ENCODE data around the gene JOSD1. TPM values are rescaled to one million over a fixed set of nuclear protein-coding genes. Genes with fewer than 3 reads are reported as not detected.

JOSD1 gene
- total and polyA plus RNA-seq, 2 experiments from 2014 or later = 6.6 to 51.2 TPM

DNA sequence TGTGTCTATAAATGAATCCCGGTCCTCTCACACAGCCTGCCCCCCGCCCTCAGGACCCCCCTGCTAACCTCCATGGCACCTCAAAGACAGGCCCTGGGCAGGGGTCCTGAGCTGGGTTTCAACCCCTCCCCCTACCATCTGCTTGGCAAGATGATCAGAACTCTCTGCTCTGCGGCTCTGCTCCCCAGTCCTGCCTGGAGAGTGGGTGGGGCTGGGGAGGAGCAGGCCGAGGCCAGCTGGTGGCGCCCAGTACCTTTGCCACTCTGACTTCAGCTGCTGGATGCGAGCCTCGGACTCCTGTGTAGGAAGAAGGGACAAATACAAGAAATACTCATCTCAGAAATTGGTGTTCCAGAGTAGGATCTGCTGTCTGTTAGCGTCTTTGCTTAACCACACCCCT is 40.0 kb upstream of the JOSD1 start:
- Histone ChIP-seq H3K79me2 (ENCODE audit: insufficient read depth) (no peaks in the 10 kb centered on the region), H3K9ac (no peak overlapping the region), H3K36me3 (ENCODE audit: low read depth) (peaks cover 20% of the 10 kb centered on the region; the same call in 1 of the 2 replicates), H3K4me1 (ENCODE audit: insufficient read depth) (peaks cover 4% of the 10 kb centered on the region), H3K9me3 (ENCODE audit: low read depth) (no peaks in the 10 kb centered on the region), H3K4me3 (no peak overlapping the region), H3K9me2 (ENCODE audit: insufficient read depth) (no peaks in the 10 kb centered on the region), H3K4me2 (ENCODE audit: unreplicated experiment) (no peak overlapping the region), H4K20me1 (ENCODE audit: insufficient read depth) (no peaks in the 10 kb centered on the region), H3K27ac (no peak overlapping the region), H2AFZ (no peak overlapping the region), H3K27me3 (replicated peaks; ENCODE audit: insufficient read depth) (no peaks in the 10 kb centered on the region), H3F3A (ENCODE audit: insufficient read depth) (peaks cover 3% of the 10 kb centered on the region)
- TF ChIP-seq EZH2 (IDR thresholded peaks at IDR 0.05; ENCODE audit: insufficient read depth, poor library complexity, severe bottlenecking) (no peak), EZH2phosphoT487 (IDR thresholded peaks at IDR 0.05; ENCODE audit: insufficient read depth, low read depth) (no peak)
- in situ Hi-C loops (cut with MboI) = no loop called here
- WGBS, 2 experiments (ENCODE audit: low coverage in 1 of 2, low lambda C conversion rate in 2 of 2, missing lambda C conversion rate in 2 of 2) = 74 to 78% methylated on average over 8 of the region's 8 CpGs
- DNase-seq = no peak

DNA sequence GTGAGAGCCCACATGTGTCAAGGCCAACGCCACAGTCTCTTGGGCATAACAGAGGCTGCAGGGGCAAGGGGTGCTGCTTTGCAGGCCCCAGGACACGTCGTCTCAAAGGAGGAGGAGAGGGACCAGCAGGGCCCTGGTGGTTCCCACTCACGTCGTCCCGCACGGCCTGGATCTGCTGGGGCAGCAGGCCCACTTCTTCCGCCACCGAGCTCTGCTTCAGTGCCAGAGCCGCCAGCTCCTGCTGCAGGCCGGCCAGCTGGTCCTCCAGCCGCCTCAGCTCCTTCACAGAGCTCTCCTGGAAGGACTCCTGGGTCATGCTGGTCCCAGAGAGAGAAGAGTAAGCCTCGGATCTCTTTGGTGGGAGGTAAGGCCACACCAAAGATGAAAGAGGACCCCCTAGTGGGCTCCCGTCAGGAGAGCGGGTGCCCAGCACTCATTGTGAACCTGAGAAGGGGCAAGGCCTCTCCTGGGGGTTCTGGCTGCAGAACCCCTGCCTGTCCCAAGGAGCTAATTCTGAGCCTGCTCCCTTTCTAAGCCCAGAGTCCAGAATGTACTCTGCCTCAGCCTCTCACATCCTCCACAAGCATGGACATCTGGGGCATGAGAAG is 39.5 kb upstream of the JOSD1 start:
- TF ChIP-seq EZH2 (IDR thresholded peaks at IDR 0.05; ENCODE audit: insufficient read depth, poor library complexity, severe bottlenecking) = no peak
- no peak for TF ChIP-seq EZH2phosphoT487 (IDR thresholded peaks at IDR 0.05; ENCODE audit: insufficient read depth, low read depth)
- no peaks in the 10 kb centered on the region for H3K9me2 ChIP-seq (ENCODE audit: insufficient read depth)
- no peak overlapping the region for H3K9ac ChIP-seq
- H3K4me1 ChIP-seq (ENCODE audit: insufficient read depth) = peaks cover 4% of the 10 kb centered on the region
- no peak overlapping the region for H3K27ac ChIP-seq
- H3K36me3 ChIP-seq (ENCODE audit: low read depth) = peaks cover 20% of the 10 kb centered on the region; the same call in 1 of the 2 replicates
- H3K4me2 ChIP-seq (ENCODE audit: unreplicated experiment) = no peak overlapping the region
- H3K79me2 ChIP-seq (ENCODE audit: insufficient read depth) = no peaks in the 10 kb centered on the region
- DNase-seq = no peak
- H3K9me3 ChIP-seq (ENCODE audit: low read depth) = no peaks in the 10 kb centered on the region
- in situ Hi-C loops (cut with MboI) = no loop called here
- no peak overlapping the region for H2AFZ ChIP-seq
- H3K27me3 ChIP-seq (replicated peaks; ENCODE audit: insufficient read depth) = no peaks in the 10 kb centered on the region
- H3K4me3 ChIP-seq = no peak overlapping the region
- no peaks in the 10 kb centered on the region for H4K20me1 ChIP-seq (ENCODE audit: insufficient read depth)
- 94 to 99% methylated on average over 15 of the region's 15 CpGs for WGBS, 2 experiments (ENCODE audit: low coverage in 1 of 2, low lambda C conversion rate in 2 of 2, missing lambda C conversion rate in 2 of 2)
- peaks cover 3% of the 10 kb centered on the region for H3F3A ChIP-seq (ENCODE audit: insufficient read depth)

DNA sequence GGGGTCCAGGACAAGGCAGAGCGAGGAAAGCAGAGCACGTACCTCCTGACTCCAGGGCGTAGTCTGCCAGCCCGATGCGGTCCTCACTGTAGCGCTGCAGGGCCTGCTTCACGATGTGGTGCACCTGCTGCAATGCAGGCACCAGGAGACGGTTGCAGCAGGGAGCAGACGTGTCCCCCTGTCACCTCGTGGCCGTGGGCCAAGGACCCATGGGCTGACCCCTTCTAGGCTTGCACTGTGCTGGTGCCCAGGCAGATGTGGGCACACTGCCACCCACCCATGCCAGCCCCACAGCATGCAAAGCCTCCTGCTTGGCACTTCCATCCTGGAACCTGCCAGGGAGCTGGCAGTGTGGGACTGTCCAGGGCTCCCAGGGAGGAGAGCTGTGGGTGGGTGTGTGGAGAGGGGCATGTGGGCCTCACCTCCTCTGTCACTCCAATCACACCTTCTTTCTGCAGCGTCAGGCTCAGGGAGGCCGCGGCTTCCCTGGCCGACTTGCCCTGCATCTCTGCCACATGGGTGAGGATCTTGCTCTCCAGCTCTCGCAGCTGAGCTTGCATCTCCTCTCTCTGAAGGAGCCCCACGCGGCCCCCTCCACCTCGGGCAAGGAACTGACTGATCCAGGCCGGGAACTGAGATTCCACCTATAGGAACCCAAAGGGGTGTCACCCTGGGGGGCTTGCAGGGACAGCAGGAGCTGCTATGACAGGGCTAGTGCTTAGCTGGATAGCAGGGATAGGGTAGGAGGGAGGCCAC is 38.7 kb upstream of the JOSD1 start:
- TF ChIP-seq EZH2phosphoT487 (IDR thresholded peaks at IDR 0.05; ENCODE audit: insufficient read depth, low read depth) (no peak), EZH2 (IDR thresholded peaks at IDR 0.05; ENCODE audit: insufficient read depth, poor library complexity, severe bottlenecking) (no peak)
- in situ Hi-C loops (cut with MboI) = no loop called here
- 92% methylated on average over 20 of the region's 20 CpGs for WGBS, 2 experiments (ENCODE audit: low coverage in 1 of 2, low lambda C conversion rate in 2 of 2, missing lambda C conversion rate in 2 of 2)

GRCh38 chr22:38738475-38739070 is 37.8 kb upstream of the JOSD1 start:
- Histone ChIP-seq H3K27ac (no peak overlapping the region), H3K4me2 (ENCODE audit: unreplicated experiment) (no peak overlapping the region), H3K9ac (no peak overlapping the region), H3K27me3 (replicated peaks; ENCODE audit: insufficient read depth) (no peaks in the 10 kb centered on the region), H3K36me3 (ENCODE audit: low read depth) (peaks cover 19% of the 10 kb centered on the region; the same call in 1 of the 2 replicates), H3K4me3 (no peak overlapping the region), H3K9me3 (ENCODE audit: low read depth) (no peaks in the 10 kb centered on the region), H3K4me1 (ENCODE audit: insufficient read depth) (peaks cover 4% of the 10 kb centered on the region), H2AFZ (no peak overlapping the region), H4K20me1 (ENCODE audit: insufficient read depth) (no peaks in the 10 kb centered on the region), H3F3A (ENCODE audit: insufficient read depth) (peaks cover 8% of the 10 kb centered on the region), H3K79me2 (ENCODE audit: insufficient read depth) (no peaks in the 10 kb centered on the region), H3K9me2 (ENCODE audit: insufficient read depth) (no peaks in the 10 kb centered on the region)
- 89 to 90% methylated on average over 13 to 18 of the region's 18 CpGs for whole genome bisulfite sequencing, 2 experiments (ENCODE audit: low coverage in 1 of 2, low lambda C conversion rate in 2 of 2, missing lambda C conversion rate in 2 of 2)
- no peak for DNase-seq
- in situ Hi-C loops (cut with MboI) = no loop called here
- TF ChIP-seq EZH2 (IDR thresholded peaks at IDR 0.05; ENCODE audit: insufficient read depth, poor library complexity, severe bottlenecking) = no peak
- TF ChIP-seq EZH2phosphoT487 (IDR thresholded peaks at IDR 0.05; ENCODE audit: insufficient read depth, low read depth) = no peak

More for the DNA sequence above, 38.7 kb upstream of the JOSD1 start:
- Histone ChIP-seq H3K27me3 (replicated peaks; ENCODE audit: insufficient read depth) (no peaks in the 10 kb centered on the region), H3K9ac (no peak overlapping the region), H3K27ac (no peak overlapping the region), H3F3A (ENCODE audit: insufficient read depth) (peaks cover 5% of the 10 kb centered on the region), H3K9me3 (ENCODE audit: low read depth) (no peaks in the 10 kb centered on the region), H4K20me1 (ENCODE audit: insufficient read depth) (no peaks in the 10 kb centered on the region), H3K79me2 (ENCODE audit: insufficient read depth) (no peaks in the 10 kb centered on the region), H3K36me3 (ENCODE audit: low read depth) (peaks cover 17% of the 10 kb centered on the region; the same call in 1 of the 2 replicates), H3K4me1 (ENCODE audit: insufficient read depth) (peaks cover 4% of the 10 kb centered on the region), H3K4me2 (ENCODE audit: unreplicated experiment) (no peak overlapping the region), H3K4me3 (no peak overlapping the region), H3K9me2 (ENCODE audit: insufficient read depth) (no peaks in the 10 kb centered on the region), H2AFZ (no peak overlapping the region)
- DNase-seq = no peak
